Measurements from ENCODE around the gene DCLK1. TPM values are rescaled to one million over a fixed set of nuclear protein-coding genes. Genes with fewer than 3 reads are reported as not detected.

The DCLK1 gene
- total RNA-seq, 1 experiment from 2014 or later: 0.10 TPM

- H3K4me3 ChIP-seq (replicated peaks in 1 of 2; ENCODE audit: low read depth in 1 of 2, low read length in 2 of 2): no peak overlapping the region
- no peaks in the 10 kb centered on the region for H3K9me3 ChIP-seq (ENCODE audit: control insufficient read depth in 1 of 2, insufficient read depth in 1 of 2, low read depth in 1 of 2, low read length in 2 of 2)
- TF ChIP-seq JUND (IDR thresholded peaks at IDR 0.05) (no peak), REST (IDR thresholded peaks at IDR 0.05; ENCODE audit: low read depth) (no peak), SP1 (IDR thresholded peaks at IDR 0.05; ENCODE audit: low read depth) (no peak), POLR2AphosphoS5 (IDR thresholded peaks at IDR 0.05; ENCODE audit: low read depth, low read length) (no peak), EGR1 (IDR thresholded peaks at IDR 0.05; ENCODE audit: low read depth) (no peak), CEBPB (IDR thresholded peaks at IDR 0.05; ENCODE audit: low read depth) (no peak), POLR2A (IDR thresholded peaks at IDR 0.05; ENCODE audit: borderline replicate concordance, extremely low read depth, insufficient read depth, insufficient read length) (no peak), SRF (IDR thresholded peaks at IDR 0.05; ENCODE audit: low read depth) (no peak), MAX (IDR thresholded peaks at IDR 0.05) (no peak), CTCF (IDR thresholded peaks at IDR 0.05 in 2 of 3, conservative IDR thresholded peaks at IDR 0.05 in 1 of 3; ENCODE audit: borderline replicate concordance in 1 of 3, insufficient read depth in 1 of 3, low read depth in 2 of 3, low read length in 2 of 3) (no peak), EZH2phosphoT487 (IDR thresholded peaks at IDR 0.05; ENCODE audit: borderline replicate concordance) (no peak), RAD21 (IDR thresholded peaks at IDR 0.05; ENCODE audit: low read depth) (no peak), ELF1 (IDR thresholded peaks at IDR 0.05; ENCODE audit: borderline replicate concordance, low read depth) (no peak), CBX3 (IDR thresholded peaks at IDR 0.05; ENCODE audit: low read depth) (no peak), ZFX (IDR thresholded peaks at IDR 0.05) (no peak), ZBTB33 (IDR thresholded peaks at IDR 0.05; ENCODE audit: extremely low read depth, insufficient replicate concordance, low read length) (no peak), EZH2 (IDR thresholded peaks at IDR 0.05) (no peak), ATF3 (IDR thresholded peaks at IDR 0.05) (no peak), SIN3A (IDR thresholded peaks at IDR 0.05; ENCODE audit: low read depth) (no peak)
- ChIA-PET RAD21 (ENCODE audit: low non-redundant PET in 1 of 2, low total read pairs in 2 of 2, uncharacterized antibody in 2 of 2, unreplicated experiment in 2 of 2) (no interaction called here), POLR2A (no interaction called here), CTCF (no interaction called here)
- no TSS peak for BruUV-seq (replicated peaks)
- no peaks in the 10 kb centered on the region for H4K20me1 ChIP-seq (ENCODE audit: insufficient read depth)
- H3K27me3 ChIP-seq (ENCODE audit: insufficient read depth, low read length): no peaks in the 10 kb centered on the region; the same call in 1 of the 2 replicates
- H3K27ac ChIP-seq (ENCODE audit: low read depth, low read length): no peak overlapping the region
- ATAC-seq (no peak), DNase-seq (ENCODE audit: low read depth, low spot score) (no peak)
- no peaks in the 10 kb centered on the region for H3K36me3 ChIP-seq (ENCODE audit: control insufficient read depth in 1 of 2, insufficient read depth in 2 of 2, low read length in 2 of 2)
- intact Hi-C loops (cut with micrococcal nuclease): no loop called here
- no peak overlapping the region for H3K9ac ChIP-seq (ENCODE audit: low read length)
- no peaks in the 10 kb centered on the region for H3K4me1 ChIP-seq (ENCODE audit: control insufficient read depth in 1 of 2, insufficient read depth in 2 of 2, low read length in 2 of 2)
- H3K4me2 ChIP-seq (ENCODE audit: low read length): no peak overlapping the region
- H3K9me2 ChIP-seq (ENCODE audit: insufficient read depth): no peaks in the 10 kb centered on the region
- no peaks in the 10 kb centered on the region for H3K79me2 ChIP-seq (ENCODE audit: insufficient read depth, low read length)
- no peak overlapping the region for H2AFZ ChIP-seq (ENCODE audit: low read depth, low read length, poor library complexity, severe bottlenecking)
Measured at GRCh38 chr13:35965226-35965927, 165.8 kb downstream of the DCLK1 start.
